IMR-90 (cell line): ENCODE data around the gene B4GALNT1. TPM values are rescaled to one million over a fixed set of nuclear protein-coding genes. Genes with fewer than 3 reads are reported as not detected.

ENCODE experiments used
- ATAC-seq: fragments of 200-7000 bp; cut with Tn5 transposase; 2 replicates; pipeline ENCODE4 v1.9.1; 2020; ENCODE audit warnings: low read depth, mild to moderate bottlenecking, moderate library complexity
- BruUV-seq: library from RNA; stranded (reverse); fragments of 400-500 nt; replicated peaks from 2 replicates; lab custom pipeline; 2021; lab: Mats Ljungman, UMichigan
- CTCF ChIA-PET: fragments of 300-600 bp; formaldehyde crosslinking; extraction: SDS; loops from one replicate; lab custom pipeline; 2021; ENCODE audit warnings: antibody characterized with exemption; lab: Yijun Ruan, JAX
- POLR2A ChIA-PET: fragments of 300-600 bp; sonication (Branson Sonifier 250); formaldehyde crosslinking; loops from one replicate; lab custom pipeline; 2022; ENCODE audit warnings: antibody characterized with exemption; ENCODE audit not compliant: unreplicated experiment; lab: Charles Lee
- DNase-seq: peaks from one replicate; pipeline ENCODE4 v3.0.0; 2013
- H2AFZ ChIP-seq: replicated peaks from 2 replicates; pipeline ENCODE3; 2013; ENCODE audit warnings: low read length, mild to moderate bottlenecking; ENCODE audit not compliant: poor library complexity
- H2AK5ac ChIP-seq: 2 replicates; pipeline ENCODE4 v1.6.1; 2013; ENCODE audit warnings: low read depth, low read length, inconsistent platforms
- H2AK9ac ChIP-seq: replicated peaks from 2 replicates; pipeline ENCODE3; 2013; ENCODE audit warnings: mild to moderate bottlenecking, low read depth, low read length, moderate library complexity; ENCODE audit not compliant: poor library complexity
- H2BK120ac ChIP-seq: 2 replicates; pipeline ENCODE4 v1.6.1; 2013; ENCODE audit warnings: low read depth, low read length, inconsistent platforms
- H2BK15ac ChIP-seq: 3 replicates; pipeline ENCODE4 v1.6.1; 2013; ENCODE audit warnings: low read depth, low read length, inconsistent platforms
- H2BK20ac ChIP-seq: 2 replicates; pipeline ENCODE4 v1.6.1; 2013; ENCODE audit warnings: low read depth, mild to moderate bottlenecking, inconsistent platforms, low read length, moderate library complexity
- H2BK5ac ChIP-seq: 2 replicates; pipeline ENCODE4 v1.6.1; 2013; ENCODE audit warnings: mild to moderate bottlenecking, low read depth, low read length, inconsistent platforms; ENCODE audit not compliant: poor library complexity, severe bottlenecking
- H3K14ac ChIP-seq: replicated peaks from 2 replicates; pipeline ENCODE4 v1.6.1; 2013; ENCODE audit warnings: low read depth, low read length, inconsistent platforms
- H3K18ac ChIP-seq: 2 replicates; pipeline ENCODE4 v1.6.1; 2013; ENCODE audit warnings: low read depth, low read length, control low read depth
- H3K23ac ChIP-seq: 2 replicates; pipeline ENCODE4 v1.6.1; 2013; ENCODE audit warnings: low read depth, low read length, inconsistent platforms
- H3K27ac ChIP-seq: 2 replicates; pipeline ENCODE4 v1.5.1; 2013; ENCODE audit warnings: mild to moderate bottlenecking, control low read depth, low read length; ENCODE audit not compliant: insufficient read depth
- H3K27me3 ChIP-seq: 2 replicates; pipeline ENCODE4 v1.6.1; 2013; ENCODE audit warnings: low read length; ENCODE audit not compliant: control insufficient read depth, insufficient read depth
- H3K36me3 ChIP-seq: 2 replicates; pipeline ENCODE4 v1.6.1; 2013; ENCODE audit warnings: low read length, mixed read lengths; ENCODE audit not compliant: control insufficient read depth, insufficient read depth
- H3K4ac ChIP-seq: 2 replicates; pipeline ENCODE4 v1.6.1; 2013; ENCODE audit warnings: low read depth, low read length, inconsistent platforms
- H3K4me1 ChIP-seq: 2 replicates; pipeline ENCODE4 v1.6.1; 2013; ENCODE audit warnings: low read length, mixed read lengths; ENCODE audit not compliant: control insufficient read depth, insufficient read depth
- H3K4me2 ChIP-seq: 2 replicates; pipeline ENCODE4 v1.6.1; 2013; ENCODE audit warnings: low read depth, mild to moderate bottlenecking, control low read depth, low read length, moderate library complexity
- H3K4me3 ChIP-seq: 2 replicates; pipeline ENCODE4 v1.5.1; 2013; ENCODE audit warnings: low read depth, mild to moderate bottlenecking, control low read depth, low read length, moderate library complexity; ENCODE audit not compliant: insufficient read depth
- H3K56ac ChIP-seq: 2 replicates; pipeline ENCODE4 v1.6.1; 2013; ENCODE audit warnings: low read length, inconsistent platforms; ENCODE audit not compliant: insufficient read depth; ENCODE audit errors: extremely low read depth
- H3K79me1 ChIP-seq, 2 experiments: 2 replicates each; pipeline ENCODE4 v1.6.1; 2013; ENCODE audit warnings: low read length in 2 of 2, inconsistent platforms in 1 of 2, low read depth in 1 of 2
- H3K9ac ChIP-seq: 2 replicates; pipeline ENCODE4 v1.6.1; 2013; ENCODE audit warnings: low read depth, low read length, control low read depth
- H3K9me1 ChIP-seq: 2 replicates; pipeline ENCODE4 v1.6.1; 2013; ENCODE audit warnings: low read length, inconsistent platforms; ENCODE audit not compliant: insufficient read depth
- H3K9me3 ChIP-seq: 2 replicates; pipeline ENCODE4 v1.6.1; 2013; ENCODE audit warnings: low read length; ENCODE audit not compliant: control insufficient read depth, insufficient read depth
- H4K20me1 ChIP-seq: 2 replicates; pipeline ENCODE4 v1.6.1; 2013; ENCODE audit warnings: low read length, inconsistent platforms; ENCODE audit not compliant: insufficient read depth
- H4K5ac ChIP-seq: 2 replicates; pipeline ENCODE4 v1.6.1; 2013; ENCODE audit warnings: mild to moderate bottlenecking, low read depth, low read length, control low read depth
- H4K8ac ChIP-seq, 2 experiments: 2 replicates each; pipeline ENCODE4 v1.6.1; 2013; ENCODE audit warnings: low read depth in 2 of 2, low read length in 2 of 2, control low read depth in 1 of 2, inconsistent platforms in 1 of 2
- H4K91ac ChIP-seq: 2 replicates; pipeline ENCODE4 v1.6.1; 2013; ENCODE audit warnings: low read depth, low read length, inconsistent platforms; ENCODE audit not compliant: insufficient read depth
- BHLHE40 ChIP-seq: fragments of 150-350 bp; IDR thresholded peaks from 2 replicates; pipeline ENCODE4 v1.6.1; 2016; ENCODE audit warnings: mild to moderate bottlenecking, low read depth, low read length
- CEBPB ChIP-seq: IDR thresholded peaks from 2 replicates; pipeline ENCODE4 v1.6.1; 2012; ENCODE audit warnings: low read depth, low read length, improper control_type of control experiment
- CHD1 ChIP-seq: IDR thresholded peaks from 2 replicates; pipeline ENCODE4 v1.6.1; 2012; ENCODE audit warnings: low read depth, low read length, improper control_type of control experiment
- ELK1 ChIP-seq: fragments of 150-350 bp; IDR thresholded peaks from 2 replicates; pipeline ENCODE4 v1.6.1; 2016; ENCODE audit warnings: low read depth, mild to moderate bottlenecking, low read length, moderate library complexity, borderline replicate concordance
- FOS ChIP-seq: fragments of 150-350 bp; IDR thresholded peaks from 2 replicates; pipeline ENCODE4 v1.6.1; 2016; ENCODE audit warnings: low read depth, low read length
- MAFK ChIP-seq: IDR thresholded peaks from 2 replicates; pipeline ENCODE4 v1.6.1; 2012; ENCODE audit warnings: low read depth, low read length, improper control_type of control experiment
- MAZ ChIP-seq: IDR thresholded peaks from 2 replicates; pipeline ENCODE4 v1.6.1; 2012; ENCODE audit warnings: low read depth, mild to moderate bottlenecking, low read length, improper control_type of control experiment, moderate library complexity, borderline replicate concordance
- MXI1 ChIP-seq: IDR thresholded peaks from 2 replicates; pipeline ENCODE4 v1.6.1; 2012; ENCODE audit warnings: low read depth, mild to moderate bottlenecking, low read length, moderate library complexity, borderline replicate concordance
- NFE2L2 ChIP-seq: fragments of 150-350 bp; IDR thresholded peaks from 2 replicates; pipeline ENCODE4 v1.6.1; 2016; ENCODE audit warnings: low read depth, mild to moderate bottlenecking, low read length
- POLR2A ChIP-seq: IDR thresholded peaks from 2 replicates; pipeline ENCODE4 v1.6.1; 2012; ENCODE audit warnings: mild to moderate bottlenecking, low read depth, low read length
- RAD21 ChIP-seq: IDR thresholded peaks from 2 replicates; pipeline ENCODE4 v1.6.1; 2012; ENCODE audit warnings: low read length, improper control_type of control experiment
- RCOR1 ChIP-seq: IDR thresholded peaks from 2 replicates; pipeline ENCODE4 v1.6.1; 2012; ENCODE audit warnings: mild to moderate bottlenecking, low read length, improper control_type of control experiment; ENCODE audit not compliant: insufficient replicate concordance
- RFX5 ChIP-seq: IDR thresholded peaks from 2 replicates; pipeline ENCODE4 v1.8.0; 2012; ENCODE audit warnings: low read depth, mild to moderate bottlenecking, low read length, moderate library complexity
- SMC3 ChIP-seq: fragments of 150-350 bp; IDR thresholded peaks from 2 replicates; pipeline ENCODE4 v1.6.1; 2016; ENCODE audit warnings: low read depth, mild to moderate bottlenecking, antibody characterized with exemption, low read length, moderate library complexity
- USF2 ChIP-seq: fragments of 150-350 bp; IDR thresholded peaks from 2 replicates; pipeline ENCODE4 v1.6.1; 2017; ENCODE audit warnings: mild to moderate bottlenecking, antibody characterized with exemption, low read length, low read depth
- WGBS, 2 experiments: methylation state at CpG; one replicate each; pipeline versions ENCODE4 v1.1.5 to v1.1.7; 2013; ENCODE audit warnings: missing lambda C conversion rate in 2 of 2; ENCODE audit not compliant: insufficient read length in 1 of 2; ENCODE audit errors: extremely low coverage in 2 of 2; 5-methylcytosine and 5-hydroxymethylcytosine counted together
- dilution Hi-C: fragments of 300-500 bp; cut with HindIII; formaldehyde crosslinking; loops from one replicate; pipeline ENCODE4 v1.14.3; 2018; ENCODE audit warnings: low sequenced_read_pairs; ENCODE audit not compliant: unreplicated experiment
- in situ Hi-C: fragments of 300-500 bp; cut with MboI; formaldehyde crosslinking; loops from 3 replicates; pipeline ENCODE4 v1.14.3; 2019; ENCODE audit warnings: low sequenced_read_pairs, inconsistent platforms, mixed read lengths
- intact Hi-C: fragments of 100-400 bp; cut with micrococcal nuclease; formaldehyde crosslinking; loops from 2 replicates; pipeline ENCODE4 v1.10.0; 2022
- polyA plus RNA-seq, 3 experiments: library from polyadenylated mRNA; depleted of rRNA; stranded (reverse); fragments of >200 nt; gene quantifications; 2 replicates each; pipeline ENCODE4 v1.2.3, GENCODE V29; 2012; ENCODE audit warnings: low replicate concordance in 1 of 3
- total RNA-seq: library from RNA; depleted of rRNA; stranded (reverse); fragments of >200 nt; gene quantifications from 2 replicates; pipeline ENCODE4 v1.2.3, GENCODE V29; 2012
- TF ChIP-seq, protein P1 (sequence below): conservative IDR thresholded peaks from 2 replicates; pipeline ENCODE4 v1.5.1; 2012; ENCODE audit warnings: mild to moderate bottlenecking, low read depth, low read length, improper control_type of control experiment

B4GALNT1 gene
- total and polyA plus RNA-seq, 2 of the 4 experiments (the other 2 are of a cell fraction) = 0.18 to 0.62 TPM

GRCh38 chr12:57658890-57659289 is 25.9 kb upstream of the B4GALNT1 start:
- no peak overlapping the region for H4K5ac ChIP-seq
- in situ Hi-C loops = no loop called here
- DNase-seq = no peak
- no peak overlapping the region for H3K27ac ChIP-seq
- no peaks in the 10 kb centered on the region for H3K36me3 ChIP-seq
- H2BK120ac ChIP-seq = no peak overlapping the region
- H3K4me2 ChIP-seq = no peak overlapping the region
- no peak overlapping the region for H4K8ac ChIP-seq
- H3K9me3 ChIP-seq = peaks cover 6% of the 10 kb centered on the region; the same call in 1 of the 2 replicates
- POLR2A ChIA-PET = no interaction called here
- no peaks in the 10 kb centered on the region for H4K20me1 ChIP-seq
- H2AK5ac ChIP-seq = no peak overlapping the region
- H3K23ac ChIP-seq = no peak overlapping the region
- no peak for ATAC-seq
- H3K4me1 ChIP-seq = no peaks in the 10 kb centered on the region
- H4K91ac ChIP-seq = no peak overlapping the region
- no peak overlapping the region for H2AFZ ChIP-seq
- peaks cover 5% of the 10 kb centered on the region; the same call in 1 of the 2 replicates for H3K27me3 ChIP-seq
- WGBS, 2 experiments = no CpG with 5 or more reads among the region's 3 CpGs
- CTCF ChIA-PET = no interaction called here
- intact Hi-C loops = no loop called here
- no peak overlapping the region for H3K56ac ChIP-seq
- H3K4me3 ChIP-seq = no peak overlapping the region
- H2AK9ac ChIP-seq = no peak overlapping the region
- no peak overlapping the region for H2BK5ac ChIP-seq
- no peak overlapping the region for H2BK15ac ChIP-seq
- no TSS peak for BruUV-seq
- no peak overlapping the region for H3K14ac ChIP-seq
- TF ChIP-seq RFX5 (no peak), BHLHE40 (no peak), CHD1 (no peak), USF2 (no peak), RAD21 (no peak), MXI1 (no peak), ELK1 (no peak), FOS (no peak), NFE2L2 (no peak), RCOR1 (no peak), MAFK (no peak), SMC3 (no peak), CEBPB (no peak), POLR2A (no peak), MAZ (no peak)
- TF ChIP-seq, protein P1, sequence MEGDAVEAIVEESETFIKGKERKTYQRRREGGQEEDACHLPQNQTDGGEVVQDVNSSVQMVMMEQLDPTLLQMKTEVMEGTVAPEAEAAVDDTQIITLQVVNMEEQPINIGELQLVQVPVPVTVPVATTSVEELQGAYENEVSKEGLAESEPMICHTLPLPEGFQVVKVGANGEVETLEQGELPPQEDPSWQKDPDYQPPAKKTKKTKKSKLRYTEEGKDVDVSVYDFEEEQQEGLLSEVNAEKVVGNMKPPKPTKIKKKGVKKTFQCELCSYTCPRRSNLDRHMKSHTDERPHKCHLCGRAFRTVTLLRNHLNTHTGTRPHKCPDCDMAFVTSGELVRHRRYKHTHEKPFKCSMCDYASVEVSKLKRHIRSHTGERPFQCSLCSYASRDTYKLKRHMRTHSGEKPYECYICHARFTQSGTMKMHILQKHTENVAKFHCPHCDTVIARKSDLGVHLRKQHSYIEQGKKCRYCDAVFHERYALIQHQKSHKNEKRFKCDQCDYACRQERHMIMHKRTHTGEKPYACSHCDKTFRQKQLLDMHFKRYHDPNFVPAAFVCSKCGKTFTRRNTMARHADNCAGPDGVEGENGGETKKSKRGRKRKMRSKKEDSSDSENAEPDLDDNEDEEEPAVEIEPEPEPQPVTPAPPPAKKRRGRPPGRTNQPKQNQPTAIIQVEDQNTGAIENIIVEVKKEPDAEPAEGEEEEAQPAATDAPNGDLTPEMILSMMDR = no peak
- dilution Hi-C loops = loop anchor here (25.0 kb wide), 1 partner anchor 97 kb away; the partner anchor contains the start of gene KIF5A
- H3K4ac ChIP-seq = no peak overlapping the region
- H3K9me1 ChIP-seq = no peaks in the 10 kb centered on the region
- H2BK20ac ChIP-seq = no peak overlapping the region
- no peaks in the 10 kb centered on the region for H3K79me1 ChIP-seq
- no peak overlapping the region for H3K9ac ChIP-seq
- no peak overlapping the region for H3K18ac ChIP-seq
